22Rv1 (cell line): ENCODE results near the gene KRT27.

Source experiments
- CTCF ChIP-seq: fragments of 450-650 bp; IDR thresholded peaks from 2 replicates; pipeline ENCODE4 v1.5.1; 2017; ENCODE audit warnings: mild to moderate bottlenecking
- ZFX ChIP-seq: fragments of 450-650 bp; IDR thresholded peaks from 2 replicates; pipeline ENCODE4 v1.6.1; 2017; ENCODE audit warnings: antibody characterized with exemption, borderline replicate concordance

GRCh38 chr17:40791111-40791510 lies 8.8 kb upstream of the KRT27 start:
- no peak for TF ChIP-seq CTCF
- no peak for TF ChIP-seq ZFX
